ENCODE measurements around the gene BCAS3.
"Not testable (repeated sequence)": the region's sequence is repeated elsewhere in the genome, so short reads cannot be mapped to it uniquely, and the experiment has no call there.

BCAS3 gene

GRCh38 chr17:61005958-61006357, 328.3 kb downstream of the BCAS3 start:
- not testable (repeated sequence) for DNase-seq (ENCODE audit: low read depth)

- DNase-seq (ENCODE audit: low read depth) = no peak
Measured at GRCh38 chr17:61007980-61008379, 330.3 kb downstream of the BCAS3 start.

- DNase-seq (ENCODE audit: low read depth) = no peak
Measured at GRCh38 chr17:61009663-61010062, 332.0 kb downstream of the BCAS3 start.

- no peak for DNase-seq (ENCODE audit: low read depth)
Measured at GRCh38 chr17:61010661-61011170, 333.1 kb downstream of the BCAS3 start.

- DNase-seq (ENCODE audit: low read depth) = no peak
Measured at GRCh38 chr17:61011251-61011650, 333.6 kb downstream of the BCAS3 start.

- DNase-seq (ENCODE audit: low read depth) = no peak
Measured at GRCh38 chr17:61015966-61016365, 338.3 kb downstream of the BCAS3 start.

GRCh38 chr17:61017317-61018006, 339.8 kb downstream of the BCAS3 start:
- DNase-seq (ENCODE audit: low read depth) = no peak

- no peak for DNase-seq (ENCODE audit: low read depth)
Measured at GRCh38 chr17:61018938-61019337, 341.3 kb downstream of the BCAS3 start.

- DNase-seq (ENCODE audit: low read depth) = no peak
Measured at GRCh38 chr17:61023996-61024395, 346.3 kb downstream of the BCAS3 start.

- DNase-seq (ENCODE audit: low read depth) = no peak
Measured at GRCh38 chr17:61026818-61027217, 349.2 kb downstream of the BCAS3 start.

GRCh38 chr17:61029181-61029580, 351.5 kb downstream of the BCAS3 start:
- DNase-seq (ENCODE audit: low read depth) = no peak

- no peak for DNase-seq (ENCODE audit: low read depth)
Measured at GRCh38 chr17:61040666-61041065, 363.0 kb downstream of the BCAS3 start.

- not testable (repeated sequence) for DNase-seq (ENCODE audit: low read depth)
Measured at GRCh38 chr17:61042348-61042747, 364.7 kb downstream of the BCAS3 start.

GRCh38 chr17:61047515-61047914, 369.9 kb downstream of the BCAS3 start:
- DNase-seq (ENCODE audit: low read depth) = no peak

- DNase-seq (ENCODE audit: low read depth) = no peak
Measured at GRCh38 chr17:61048376-61049106, 370.9 kb downstream of the BCAS3 start.

GRCh38 chr17:61053469-61053868, 375.8 kb downstream of the BCAS3 start:
- no peak for DNase-seq (ENCODE audit: low read depth)

- DNase-seq (ENCODE audit: low read depth) = no peak
Measured at GRCh38 chr17:61054436-61054835, 376.8 kb downstream of the BCAS3 start.

- DNase-seq (ENCODE audit: low read depth) = no peak
Measured at GRCh38 chr17:61057257-61057656, 379.6 kb downstream of the BCAS3 start.

GRCh38 chr17:61058066-61058465, 380.4 kb downstream of the BCAS3 start:
- no peak for DNase-seq (ENCODE audit: low read depth)

- no peak for DNase-seq (ENCODE audit: low read depth)
Measured at GRCh38 chr17:61063528-61063927, 385.9 kb downstream of the BCAS3 start.

- DNase-seq (ENCODE audit: low read depth) = no peak
Measured at GRCh38 chr17:61064087-61064951, 386.7 kb downstream of the BCAS3 start.

GRCh38 chr17:61065263-61065773, 387.7 kb downstream of the BCAS3 start:
- DNase-seq (ENCODE audit: low read depth) = no peak

Data from CMK (cell line).